ENCODE data around the gene C12orf42.

Gene C12orf42

DNA sequence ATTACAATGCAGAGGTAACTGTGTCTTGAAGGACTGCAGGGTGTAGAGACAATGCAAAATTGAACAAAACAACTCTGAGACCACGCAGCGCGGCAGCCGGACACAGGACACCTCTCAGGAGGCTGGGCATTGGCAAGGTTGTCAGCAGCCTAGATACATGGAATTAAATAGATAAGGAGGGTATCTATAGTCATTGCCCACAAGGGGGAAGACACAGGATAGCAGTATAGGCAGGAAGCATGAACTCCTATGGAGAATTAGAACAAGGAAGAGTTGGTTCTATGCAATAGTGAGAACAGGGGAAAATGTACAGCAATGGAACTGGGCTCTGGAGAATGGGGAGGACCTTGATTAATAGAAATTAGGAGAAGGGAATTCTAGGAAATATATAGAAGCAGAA lies 164.1 kb downstream of the C12orf42 start:
- no peak for DNase-seq

DNA sequence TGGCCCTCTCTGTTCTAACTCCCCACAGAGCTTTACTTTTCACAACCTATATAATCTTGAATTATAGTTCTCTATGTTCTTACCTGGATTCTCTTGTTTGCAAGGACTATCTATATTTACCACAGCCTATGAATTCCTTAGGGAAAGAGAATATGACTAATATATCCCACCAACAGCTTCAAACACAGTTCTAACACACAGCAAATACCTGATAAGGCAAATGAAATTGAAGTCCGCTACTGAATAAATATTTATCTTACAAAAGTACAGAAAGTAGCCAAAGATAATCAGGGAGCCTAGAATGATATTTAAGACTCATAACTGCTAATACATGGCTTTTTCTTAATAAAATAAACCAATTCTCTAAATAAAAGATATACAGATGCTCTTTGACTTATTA lies 165.1 kb downstream of the C12orf42 start:
- DNase-seq = no peak

DNA sequence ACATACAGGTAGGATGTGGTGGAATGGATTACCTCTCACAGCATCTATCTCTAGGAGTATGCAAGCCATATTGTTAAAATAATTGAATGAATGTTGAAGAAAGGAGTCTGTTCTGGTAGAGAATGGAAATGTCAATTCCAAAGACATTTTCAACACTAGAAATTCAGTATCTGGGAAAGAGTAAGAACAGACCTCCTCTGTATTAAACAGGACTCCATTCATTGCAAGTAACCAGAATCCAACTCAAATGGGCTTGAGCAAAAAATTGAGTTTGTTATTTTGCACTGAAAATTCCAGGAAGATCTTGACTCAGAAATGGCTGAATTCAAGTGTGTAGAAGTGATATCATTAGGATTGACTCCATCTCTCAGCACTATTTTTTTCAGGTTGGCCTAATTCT lies 168.1 kb downstream of the C12orf42 start:
- no peak for DNase-seq

- no peak for DNase-seq
Observed at GRCh38 chr12:103326190-103326589, 169.6 kb downstream of the C12orf42 start.

GRCh38 chr12:103318566-103318965 lies 177.2 kb downstream of the C12orf42 start:
- DNase-seq = no peak

GRCh38 chr12:103317220-103317619 lies 178.5 kb downstream of the C12orf42 start:
- no peak for DNase-seq

- DNase-seq = no peak
Observed at GRCh38 chr12:103314786-103315185, 181.0 kb downstream of the C12orf42 start.

- DNase-seq = no peak
Observed at GRCh38 chr12:103313894-103314293, 181.9 kb downstream of the C12orf42 start.

DNA sequence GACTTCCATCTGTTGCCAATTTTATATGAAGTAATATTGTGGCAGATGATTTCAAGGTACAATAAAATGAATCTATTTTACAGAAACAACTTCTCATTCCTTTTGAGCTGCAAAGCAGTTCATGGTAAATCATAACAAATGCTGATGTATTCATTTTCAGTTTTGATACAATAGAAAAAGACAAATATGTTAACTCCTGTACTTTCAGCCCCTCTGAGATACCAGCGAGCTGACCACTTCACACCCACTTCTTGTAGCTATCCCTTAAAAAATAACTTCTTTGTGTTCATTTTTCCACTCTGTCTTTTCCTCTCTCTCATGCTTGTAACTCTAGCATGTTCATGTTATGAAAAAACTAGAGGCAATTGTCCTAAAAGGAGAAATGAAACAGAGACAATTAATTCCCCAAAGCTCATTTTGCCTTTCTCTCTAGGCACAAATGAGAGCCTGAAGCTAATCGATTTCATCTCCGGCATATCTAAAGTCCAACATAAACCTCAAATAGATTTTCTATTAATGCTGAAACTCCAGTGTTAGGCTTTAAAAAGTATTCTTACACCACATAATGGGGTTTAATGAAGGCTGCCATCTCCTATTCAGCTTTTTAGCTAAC lies 182.9 kb downstream of the C12orf42 start:
- no peak for DNase-seq

DNA sequence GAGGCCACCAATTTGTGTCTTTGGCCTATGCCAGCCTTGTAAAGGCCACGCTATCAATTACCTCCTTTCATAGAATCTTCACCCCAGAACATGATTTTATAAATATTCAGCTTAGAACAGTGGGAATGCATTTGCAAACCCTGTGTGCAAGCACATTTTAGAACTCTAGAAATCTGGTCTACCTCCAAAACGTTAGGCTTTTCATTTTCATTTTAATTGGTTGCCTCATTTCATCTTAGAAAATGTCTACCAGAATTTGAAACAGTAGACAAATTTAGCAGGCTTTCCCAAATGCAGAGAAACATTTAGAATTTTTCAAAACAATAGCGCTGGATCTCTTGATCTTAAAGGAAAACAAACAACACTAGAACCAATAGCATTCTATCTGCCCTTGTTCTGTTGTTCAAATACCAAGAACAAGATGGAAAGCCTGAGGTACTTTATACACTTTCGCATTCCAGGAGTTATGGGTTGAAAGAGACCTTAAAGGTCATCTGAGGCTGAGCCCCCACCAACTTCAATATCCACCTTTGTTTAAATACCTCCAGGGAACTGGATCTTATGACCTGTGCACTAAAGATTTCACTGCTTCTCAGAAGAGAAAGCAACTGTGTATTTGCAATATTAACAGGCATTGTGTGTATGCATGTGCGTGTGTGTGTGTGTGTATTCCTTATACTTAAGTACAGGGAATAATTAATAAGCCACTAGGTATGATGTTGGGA lies 185.1 kb downstream of the C12orf42 start:
- no peak for DNase-seq

- DNase-seq = no peak
Observed at GRCh38 chr12:103308396-103308795, 187.4 kb downstream of the C12orf42 start.

DNA sequence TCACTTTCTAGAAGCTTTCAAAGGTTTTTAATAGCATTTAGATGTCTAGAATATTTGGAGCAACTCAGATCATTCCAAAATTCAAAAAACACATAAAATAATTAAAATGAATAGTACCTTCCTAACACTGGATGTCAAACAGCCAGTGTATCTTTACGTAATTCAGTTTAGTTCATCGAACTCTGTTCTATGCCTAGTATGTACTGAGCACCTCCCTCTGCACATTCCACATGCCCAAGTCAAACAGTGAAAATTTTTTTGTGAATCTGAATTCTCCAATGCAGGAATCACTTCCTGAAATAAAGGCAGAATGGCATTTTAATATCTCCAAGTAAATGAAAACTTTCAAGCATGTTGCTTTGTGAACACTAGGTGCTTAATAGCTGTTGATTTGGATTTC lies 192.3 kb downstream of the C12orf42 start:
- DNase-seq = no peak

- DNase-seq = no peak
Observed at GRCh38 chr12:103301642-103302591, 193.9 kb downstream of the C12orf42 start.

- no peak for DNase-seq
Observed at GRCh38 chr12:103288016-103288415, 207.8 kb downstream of the C12orf42 start.

GRCh38 chr12:103282124-103282523 lies 213.6 kb downstream of the C12orf42 start:
- no peak for DNase-seq

GRCh38 chr12:103279444-103279843 lies 216.3 kb downstream of the C12orf42 start:
- DNase-seq = no peak

- no peak for DNase-seq
Observed at GRCh38 chr12:103278329-103278728, 217.4 kb downstream of the C12orf42 start.

DNA sequence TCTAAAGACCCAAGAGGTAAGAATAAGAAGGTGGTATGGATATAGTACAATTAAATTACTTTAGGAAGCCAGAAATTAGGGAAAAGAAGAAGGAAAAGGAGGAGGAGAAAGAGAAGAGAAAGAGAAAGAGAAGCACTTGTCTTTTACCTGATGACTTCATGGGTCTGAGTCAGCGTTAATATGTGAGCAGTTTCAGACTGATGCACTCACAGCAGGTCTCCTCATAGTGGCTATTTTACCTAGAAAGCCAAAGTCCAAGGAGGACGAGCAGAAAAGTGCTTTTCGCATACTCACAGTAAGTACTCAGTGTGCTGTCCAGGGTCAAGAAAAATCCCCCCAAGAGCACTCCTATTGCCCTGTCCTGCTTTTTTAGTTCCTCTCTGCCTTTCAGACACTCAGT lies 222.1 kb downstream of the C12orf42 start:
- no peak for DNase-seq

DNA sequence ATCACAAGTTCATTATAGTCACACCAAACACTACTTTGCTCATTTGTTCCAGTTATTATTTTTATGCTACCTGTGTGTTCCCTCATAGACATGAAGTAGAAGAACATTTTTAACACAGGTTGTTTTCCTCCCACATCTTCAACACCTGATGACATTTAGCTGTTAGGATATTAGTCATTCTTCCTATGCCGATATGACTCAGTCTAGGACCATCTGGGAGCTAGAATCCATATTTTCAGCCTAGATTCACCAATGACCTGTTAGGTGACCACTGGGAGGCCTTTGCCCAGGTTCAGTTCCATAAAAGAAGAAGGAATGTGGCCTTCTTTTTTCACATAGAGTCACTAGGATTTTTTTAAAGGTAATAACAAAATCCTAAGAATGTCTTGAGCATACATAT lies 222.8 kb downstream of the C12orf42 start:
- DNase-seq = no peak

DNA sequence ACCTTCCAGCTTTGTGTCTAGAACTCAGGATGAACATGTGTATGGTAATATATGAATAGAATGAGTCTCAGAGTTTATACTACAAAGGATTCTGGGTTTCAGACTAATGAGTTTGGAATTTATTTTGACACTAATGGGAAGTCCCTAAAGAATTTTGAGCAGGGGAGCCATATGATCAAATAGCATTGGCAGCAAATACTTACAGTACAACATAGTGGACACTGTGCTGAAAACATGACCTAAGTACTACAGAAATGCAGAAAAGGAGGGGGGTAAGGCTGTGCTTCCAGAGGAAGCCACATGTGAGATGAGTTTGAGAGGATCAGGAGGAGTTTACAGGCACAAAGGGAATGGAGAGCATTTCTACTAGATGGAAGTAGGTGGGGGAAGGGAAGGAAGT lies 225.8 kb downstream of the C12orf42 start:
- DNase-seq = no peak

GRCh38 chr12:103268831-103269514 lies 226.8 kb downstream of the C12orf42 start:
- DNase-seq = no peak

DNA sequence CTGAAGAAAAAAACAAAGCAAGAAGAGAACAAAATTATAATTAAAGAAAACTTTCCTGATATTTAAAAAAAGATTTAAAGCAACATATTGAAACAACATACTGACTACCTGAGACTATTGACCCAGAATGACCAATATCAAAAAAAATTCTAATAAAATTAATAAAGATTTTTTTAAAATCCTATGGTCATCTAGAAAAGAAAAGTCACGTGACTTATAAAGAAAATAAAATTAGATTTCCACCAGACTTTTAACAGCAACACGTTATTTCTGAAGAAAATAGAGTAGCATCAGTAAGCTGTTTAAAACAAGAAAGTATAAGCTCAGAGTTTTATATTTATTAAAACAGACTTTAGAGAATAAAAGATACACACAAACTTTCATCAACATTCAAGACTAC lies 238.0 kb downstream of the C12orf42 start:
- DNase-seq = no peak

Data from activated CD4-positive, alpha-beta T cell treated with anti-CD3 and anti-CD28 coated beads, Interleukin-2, amount 50 U/mL, for 4 hours (primary cell).